Measurements from ENCODE around the gene RIC3. TPM values are rescaled to one million over a fixed set of nuclear protein-coding genes. Genes with fewer than 3 reads are reported as not detected.

The RIC3 gene
- total RNA-seq, 4 donors from 2014 or later, result 2.2 to 7.1 (median 4.1) TPM

DNA sequence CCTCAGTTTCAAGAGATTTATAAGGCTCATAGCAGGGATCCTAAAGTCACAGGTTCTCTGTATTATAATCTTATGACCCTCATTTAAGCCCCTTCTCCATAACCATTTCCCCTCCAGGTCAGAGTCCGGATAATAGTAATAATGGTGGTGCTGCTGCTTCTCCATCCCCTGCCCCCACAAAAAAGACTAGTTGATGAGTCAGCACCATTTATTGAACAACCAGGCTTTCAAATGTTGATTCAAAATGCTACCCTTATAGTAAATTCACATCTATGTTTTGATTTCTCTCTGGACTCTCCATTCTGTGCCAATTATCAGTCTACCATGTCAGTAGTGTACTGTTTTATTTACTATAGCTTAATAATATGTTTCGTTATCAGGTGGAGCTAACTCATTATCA lies 17.6 kb upstream of the RIC3 start:
- no peak for DNase-seq
- H3K4me1 ChIP-seq, result no peaks in the 10 kb centered on the region
- intact Hi-C loops (cut with DNase I; ENCODE audit: low total_unique reads), result no loop called here
- H3K9me3 ChIP-seq, result no peaks in the 10 kb centered on the region
- H3K27ac ChIP-seq, result no peak overlapping the region
- no peaks in the 10 kb centered on the region for H3K36me3 ChIP-seq
- in situ Hi-C loops (cut with MboI; ENCODE audit: low sequenced_read_pairs in 4 of 4), result no loop called here
- TF ChIP-seq, protein P1, sequence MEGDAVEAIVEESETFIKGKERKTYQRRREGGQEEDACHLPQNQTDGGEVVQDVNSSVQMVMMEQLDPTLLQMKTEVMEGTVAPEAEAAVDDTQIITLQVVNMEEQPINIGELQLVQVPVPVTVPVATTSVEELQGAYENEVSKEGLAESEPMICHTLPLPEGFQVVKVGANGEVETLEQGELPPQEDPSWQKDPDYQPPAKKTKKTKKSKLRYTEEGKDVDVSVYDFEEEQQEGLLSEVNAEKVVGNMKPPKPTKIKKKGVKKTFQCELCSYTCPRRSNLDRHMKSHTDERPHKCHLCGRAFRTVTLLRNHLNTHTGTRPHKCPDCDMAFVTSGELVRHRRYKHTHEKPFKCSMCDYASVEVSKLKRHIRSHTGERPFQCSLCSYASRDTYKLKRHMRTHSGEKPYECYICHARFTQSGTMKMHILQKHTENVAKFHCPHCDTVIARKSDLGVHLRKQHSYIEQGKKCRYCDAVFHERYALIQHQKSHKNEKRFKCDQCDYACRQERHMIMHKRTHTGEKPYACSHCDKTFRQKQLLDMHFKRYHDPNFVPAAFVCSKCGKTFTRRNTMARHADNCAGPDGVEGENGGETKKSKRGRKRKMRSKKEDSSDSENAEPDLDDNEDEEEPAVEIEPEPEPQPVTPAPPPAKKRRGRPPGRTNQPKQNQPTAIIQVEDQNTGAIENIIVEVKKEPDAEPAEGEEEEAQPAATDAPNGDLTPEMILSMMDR (IDR thresholded peaks at IDR 0.05 in 4 of 5, conservative IDR thresholded peaks at IDR 0.05 in 1 of 5), result no peak
- no peak for TF ChIP-seq POLR2A (IDR thresholded peaks at IDR 0.05)
- no peak for ATAC-seq
- no peaks in the 10 kb centered on the region for H3K27me3 ChIP-seq
- H3K4me3 ChIP-seq, result no peak overlapping the region

DNA sequence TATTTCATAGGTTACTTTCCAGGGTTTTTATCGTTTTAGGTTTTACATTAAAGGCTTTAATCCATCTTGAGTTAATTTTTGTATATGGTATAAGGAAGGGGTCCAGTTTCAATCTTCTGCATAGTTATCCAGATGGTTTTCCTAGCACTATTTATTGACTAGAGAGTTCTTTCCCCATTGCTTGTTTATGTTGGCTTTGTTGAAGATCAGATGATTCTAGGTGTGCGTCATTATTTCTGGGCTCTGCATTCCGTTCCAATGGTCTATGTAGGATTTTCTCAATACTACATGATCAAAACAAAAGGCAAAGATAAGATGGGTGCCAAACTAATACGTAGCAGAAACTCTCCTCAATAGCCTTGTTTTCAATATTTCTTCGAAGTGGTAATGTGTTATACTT lies 14.3 kb upstream of the RIC3 start:
- Histone ChIP-seq H3K27ac (no peak overlapping the region), H3K36me3 (no peaks in the 10 kb centered on the region), H3K4me3 (no peak overlapping the region), H3K4me1 (no peaks in the 10 kb centered on the region), H3K27me3 (no peaks in the 10 kb centered on the region), H3K9me3 (no peaks in the 10 kb centered on the region)
- in situ Hi-C loops (cut with MboI; ENCODE audit: low sequenced_read_pairs in 4 of 4) (no loop called here), intact Hi-C loops (cut with DNase I; ENCODE audit: low total_unique reads) (no loop called here)
- ATAC-seq (no peak), DNase-seq (no peak)
- TF ChIP-seq, protein P1 (IDR thresholded peaks at IDR 0.05 in 4 of 5, conservative IDR thresholded peaks at IDR 0.05 in 1 of 5), result no peak
- TF ChIP-seq POLR2A (IDR thresholded peaks at IDR 0.05), result no peak

DNA sequence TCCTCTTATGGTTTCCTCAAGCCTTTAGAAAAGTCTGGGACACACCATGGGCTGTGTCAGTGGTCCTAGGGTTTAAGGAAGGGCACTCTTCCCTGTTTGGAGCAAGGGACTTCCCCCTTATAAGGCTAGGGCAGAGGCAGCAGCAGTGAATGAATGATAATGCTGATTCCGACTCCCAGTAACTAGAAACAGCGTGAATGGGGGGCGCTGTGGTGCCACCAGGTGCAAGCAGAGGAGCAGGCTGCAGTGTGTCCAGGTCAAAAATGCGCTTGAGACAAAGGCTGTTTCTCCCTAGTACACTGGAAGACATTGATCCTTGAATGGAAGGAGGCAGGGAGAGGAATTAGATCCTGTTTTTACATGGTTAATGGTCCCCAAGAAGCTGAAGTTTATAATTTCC lies 11.6 kb upstream of the RIC3 start:
- TF ChIP-seq, protein P1 (IDR thresholded peaks at IDR 0.05 in 4 of 5, conservative IDR thresholded peaks at IDR 0.05 in 1 of 5), result no peak
- no peak for TF ChIP-seq POLR2A (IDR thresholded peaks at IDR 0.05)
- no peaks in the 10 kb centered on the region for H3K36me3 ChIP-seq
- no peaks in the 10 kb centered on the region for H3K27me3 ChIP-seq
- ATAC-seq, result no peak
- no peaks in the 10 kb centered on the region for H3K9me3 ChIP-seq
- no peak overlapping the region for H3K4me3 ChIP-seq
- intact Hi-C loops (cut with DNase I; ENCODE audit: low total_unique reads), result no loop called here
- in situ Hi-C loops (cut with MboI; ENCODE audit: low sequenced_read_pairs in 4 of 4), result no loop called here
- no peak overlapping the region for H3K27ac ChIP-seq
- H3K4me1 ChIP-seq, result no peaks in the 10 kb centered on the region
- no peak for DNase-seq

DNA sequence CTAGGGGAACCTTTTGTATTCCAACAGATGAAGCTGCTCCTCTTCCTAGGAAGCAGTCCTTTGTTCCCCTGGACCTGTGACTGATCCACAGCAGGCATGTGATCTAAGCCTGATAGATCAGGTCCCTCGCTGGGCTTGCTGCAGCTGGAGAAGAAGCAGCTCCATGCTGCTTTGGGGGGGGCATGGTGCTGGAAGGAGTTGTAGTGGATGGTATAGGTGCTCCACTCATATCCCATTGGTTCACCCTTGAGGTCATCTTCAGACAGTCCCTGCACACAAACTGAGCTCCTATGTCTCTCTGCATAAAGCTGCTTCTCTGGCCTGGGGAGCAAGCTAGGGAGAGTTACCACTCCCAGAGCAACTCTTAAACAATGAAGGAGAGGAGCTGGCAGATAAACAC lies 9.5 kb upstream of the RIC3 start:
- intact Hi-C loops (cut with DNase I; ENCODE audit: low total_unique reads) (no loop called here), in situ Hi-C loops (cut with MboI; ENCODE audit: low sequenced_read_pairs in 4 of 4) (no loop called here)
- ATAC-seq (no peak), DNase-seq (no peak)
- H3K27ac ChIP-seq, result no peak overlapping the region
- H3K4me3 ChIP-seq, result no peak overlapping the region
- TF ChIP-seq, protein P1 (IDR thresholded peaks at IDR 0.05 in 4 of 5, conservative IDR thresholded peaks at IDR 0.05 in 1 of 5), result no peak
- no peak for TF ChIP-seq POLR2A (IDR thresholded peaks at IDR 0.05)
- H3K36me3 ChIP-seq, result no peaks in the 10 kb centered on the region
- no peaks in the 10 kb centered on the region for H3K27me3 ChIP-seq
- no peaks in the 10 kb centered on the region for H3K4me1 ChIP-seq
- no peaks in the 10 kb centered on the region for H3K9me3 ChIP-seq

DNA sequence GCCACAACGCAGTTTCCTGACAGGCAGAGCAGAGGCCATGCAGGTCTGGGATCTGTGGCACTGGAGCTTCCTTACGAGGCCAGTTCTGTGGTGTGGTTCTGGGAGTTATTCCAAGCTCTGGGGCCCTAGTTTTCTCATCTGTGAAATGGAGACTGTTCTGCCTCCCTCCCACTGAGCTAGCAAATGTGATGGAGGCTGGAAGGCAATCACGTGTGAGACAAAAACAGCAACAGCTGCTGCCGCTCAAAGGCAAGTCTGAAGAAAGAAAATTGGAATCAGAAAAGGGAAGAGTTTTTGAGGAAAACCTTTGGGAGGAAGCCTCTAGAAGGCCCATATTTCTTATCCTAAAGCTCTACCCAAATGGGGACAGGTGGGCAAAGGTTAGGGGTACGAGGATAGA lies 8.3 kb upstream of the RIC3 start:
- ATAC-seq (no peak), DNase-seq (no peak)
- intact Hi-C loops (cut with DNase I; ENCODE audit: low total_unique reads) (no loop called here), in situ Hi-C loops (cut with MboI; ENCODE audit: low sequenced_read_pairs in 4 of 4) (no loop called here)
- Histone ChIP-seq H3K9me3 (no peaks in the 10 kb centered on the region), H3K27me3 (no peaks in the 10 kb centered on the region), H3K36me3 (no peaks in the 10 kb centered on the region), H3K27ac (no peak overlapping the region), H3K4me3 (no peak overlapping the region), H3K4me1 (no peaks in the 10 kb centered on the region)
- no peak for TF ChIP-seq POLR2A (IDR thresholded peaks at IDR 0.05)
- TF ChIP-seq, protein P1 (IDR thresholded peaks at IDR 0.05 in 4 of 5, conservative IDR thresholded peaks at IDR 0.05 in 1 of 5), result no peak

Measured in gastrocnemius medialis (tissue), 4 donors.